Adrenal gland (tissue), 5 donors: ENCODE measurements around the gene DOCK9.

Experiments
- CTCF ChIP-seq, 6 experiments: fragments of 450-650 bp in 4 of 6; fragments of 200-600 bp in 2 of 6; sonication (generic) in 1 of 6; IDR thresholded peaks; 1 replicate in 5 of 6; 2 replicates in 1 of 6; pipeline versions ENCODE4 v1.5.1 to v1.8.0; 2016 to 2021; ENCODE audit warnings: antibody characterized with exemption in 6 of 6, mild to moderate bottlenecking in 2 of 6, moderate library complexity in 1 of 6
- POLR2A ChIP-seq, 2 donors: fragments of 450-650 bp; IDR thresholded peaks; one replicate each; pipeline ENCODE4 v1.6.1; 2017; ENCODE audit warnings: antibody characterized with exemption in 2 of 2, mild to moderate bottlenecking in 2 of 2, moderate library complexity in 1 of 2
- donor health status: DM: no; HTN: no; CAD: no.

- TF ChIP-seq CTCF (IDR thresholded peaks at IDR 0.05) (no peak), POLR2A (IDR thresholded peaks at IDR 0.05) (no peak)
Measured at GRCh38 chr13:98972627-98973026, 5.2 kb downstream of the DOCK9 start.
